ENCODE results near the gene ART3.
"Not testable (repeated sequence)": the region's sequence is repeated elsewhere in the genome, so short reads cannot be mapped to it uniquely, and the experiment has no call there.

Gene ART3

GRCh38 chr4:76074468-76074867 lies at the start of gene ART3:
TSS of gene ART3 (plus strand) at chr4:76074709. CDS start at chr4:76075890, 1,181 bp downstream.
- no peak within 1 kb of the TSS for H3K4me3 ChIP-seq (ENCODE audit: low read depth, low read length)
- no peaks in the 10 kb centered on the region for H3K36me3 ChIP-seq (ENCODE audit: control insufficient read depth, insufficient read depth, low read length)
- H3K27me3 ChIP-seq (ENCODE audit: control insufficient read depth, insufficient read depth, low read length), result no peaks in the 10 kb centered on the region
- H3K4me1 ChIP-seq (ENCODE audit: control insufficient read depth, insufficient read depth, low read length), result peaks cover 12% of the 10 kb centered on the region
- no peak within 1 kb of the TSS for H3K9ac ChIP-seq (ENCODE audit: low read depth, low read length)
- no peaks in the 10 kb centered on the region for H3K9me3 ChIP-seq (ENCODE audit: control insufficient read depth, insufficient read depth, low read length)

GRCh38 chr4:76028350-76028765 lies 46.2 kb upstream of the ART3 start:
- Histone ChIP-seq H3K9me3 (ENCODE audit: control insufficient read depth, insufficient read depth, low read length) (no peaks in the 10 kb centered on the region), H3K4me3 (ENCODE audit: low read depth, low read length) (no peak overlapping the region), H3K9ac (ENCODE audit: low read depth, low read length) (no peak overlapping the region), H3K36me3 (ENCODE audit: control insufficient read depth, insufficient read depth, low read length) (no peaks in the 10 kb centered on the region), H3K27me3 (ENCODE audit: control insufficient read depth, insufficient read depth, low read length) (no peaks in the 10 kb centered on the region), H3K4me1 (ENCODE audit: control insufficient read depth, insufficient read depth, low read length) (no peaks in the 10 kb centered on the region)

DNA sequence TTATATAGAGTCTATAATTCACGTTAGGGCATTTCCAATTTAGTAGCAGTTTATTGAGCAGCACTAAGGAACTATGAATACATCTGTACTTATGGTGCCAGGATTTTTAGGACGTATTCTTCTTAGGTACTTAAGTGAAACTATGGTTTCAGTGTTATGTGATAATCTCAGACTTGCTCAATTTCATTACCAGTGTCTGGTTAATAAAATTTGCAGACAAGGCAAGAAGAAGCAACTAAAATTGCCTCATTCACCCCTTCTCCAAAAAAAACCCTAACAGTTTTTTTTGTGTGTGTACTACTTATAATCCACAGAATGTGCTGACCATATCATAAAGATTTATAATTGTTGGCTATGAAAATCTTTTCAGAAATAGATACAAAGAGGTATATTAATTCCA lies 45.2 kb upstream of the ART3 start:
- Histone ChIP-seq H3K27me3 (ENCODE audit: control insufficient read depth, insufficient read depth, low read length) (no peaks in the 10 kb centered on the region), H3K9me3 (ENCODE audit: control insufficient read depth, insufficient read depth, low read length) (no peaks in the 10 kb centered on the region), H3K36me3 (ENCODE audit: control insufficient read depth, insufficient read depth, low read length) (no peaks in the 10 kb centered on the region), H3K4me1 (ENCODE audit: control insufficient read depth, insufficient read depth, low read length) (no peaks in the 10 kb centered on the region), H3K4me3 (ENCODE audit: low read depth, low read length) (no peak overlapping the region), H3K9ac (ENCODE audit: low read depth, low read length) (no peak overlapping the region)

DNA sequence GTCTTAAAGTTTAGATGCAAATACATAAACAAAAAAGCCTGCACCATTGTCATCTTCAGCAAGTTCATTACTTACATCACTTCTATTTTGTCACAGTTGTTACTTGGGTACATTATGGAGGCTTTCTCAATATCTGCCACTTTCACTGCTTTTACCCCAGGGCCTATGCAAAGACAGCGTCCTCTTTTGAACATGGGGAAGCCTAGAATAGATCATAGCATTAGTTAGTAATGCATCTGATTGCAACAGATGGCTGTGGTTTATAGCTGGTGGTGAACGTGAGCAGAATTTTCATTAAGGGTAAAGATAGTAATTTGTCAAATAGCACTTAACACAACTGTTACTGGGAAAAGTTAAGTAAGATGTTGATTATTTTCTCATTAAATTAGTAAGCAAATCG lies 39.4 kb upstream of the ART3 start:
- Histone ChIP-seq H3K36me3 (ENCODE audit: control insufficient read depth, insufficient read depth, low read length) (no peaks in the 10 kb centered on the region), H3K4me3 (ENCODE audit: low read depth, low read length) (no peak overlapping the region), H3K4me1 (ENCODE audit: control insufficient read depth, insufficient read depth, low read length) (no peaks in the 10 kb centered on the region), H3K9ac (ENCODE audit: low read depth, low read length) (no peak overlapping the region), H3K27me3 (ENCODE audit: control insufficient read depth, insufficient read depth, low read length) (no peaks in the 10 kb centered on the region), H3K9me3 (ENCODE audit: control insufficient read depth, insufficient read depth, low read length) (no peaks in the 10 kb centered on the region)

GRCh38 chr4:76035799-76036380 lies 38.6 kb upstream of the ART3 start, which contains the start of gene CXCL11:
TSS of gene CXCL11 (minus strand) at chr4:76036070. CDS start at chr4:76035987, 83 bp downstream.
- Histone ChIP-seq H3K9ac (ENCODE audit: low read depth, low read length) (no peak within 1 kb of the TSS), H3K9me3 (ENCODE audit: control insufficient read depth, insufficient read depth, low read length) (no peaks in the 10 kb centered on the region), H3K4me1 (ENCODE audit: control insufficient read depth, insufficient read depth, low read length) (no peaks in the 10 kb centered on the region), H3K4me3 (ENCODE audit: low read depth, low read length) (no peak within 1 kb of the TSS), H3K27me3 (ENCODE audit: control insufficient read depth, insufficient read depth, low read length) (no peaks in the 10 kb centered on the region), H3K36me3 (ENCODE audit: control insufficient read depth, insufficient read depth, low read length) (no peaks in the 10 kb centered on the region)

DNA sequence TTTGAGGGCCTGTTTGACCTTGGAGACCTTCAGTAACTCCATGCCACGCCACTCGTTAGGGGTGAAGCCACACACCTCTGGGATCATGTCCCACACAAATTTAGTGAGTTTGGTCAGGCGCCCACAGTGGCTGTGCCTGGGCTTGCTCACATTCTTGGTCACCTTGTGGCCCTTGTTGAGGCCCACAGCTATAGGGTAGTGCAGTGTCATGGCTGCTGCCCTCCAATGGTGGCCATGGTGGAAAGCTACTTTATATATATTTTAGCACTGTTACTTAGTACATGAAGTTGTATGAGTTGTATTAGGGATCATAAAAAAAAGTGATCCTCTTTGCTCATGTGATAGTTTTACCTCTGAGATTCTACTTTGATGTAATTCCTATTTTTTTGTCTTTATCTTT lies 37.7 kb upstream of the ART3 start:
- no peaks in the 10 kb centered on the region for H3K4me1 ChIP-seq (ENCODE audit: control insufficient read depth, insufficient read depth, low read length)
- no peaks in the 10 kb centered on the region for H3K9me3 ChIP-seq (ENCODE audit: control insufficient read depth, insufficient read depth, low read length)
- no peak overlapping the region for H3K9ac ChIP-seq (ENCODE audit: low read depth, low read length)
- no peak overlapping the region for H3K4me3 ChIP-seq (ENCODE audit: low read depth, low read length)
- no peaks in the 10 kb centered on the region for H3K27me3 ChIP-seq (ENCODE audit: control insufficient read depth, insufficient read depth, low read length)
- H3K36me3 ChIP-seq (ENCODE audit: control insufficient read depth, insufficient read depth, low read length), result no peaks in the 10 kb centered on the region

GRCh38 chr4:76042241-76042998 lies 32.1 kb upstream of the ART3 start:
- H3K36me3 ChIP-seq (ENCODE audit: control insufficient read depth, insufficient read depth, low read length), result not testable (repeated sequence)

DNA sequence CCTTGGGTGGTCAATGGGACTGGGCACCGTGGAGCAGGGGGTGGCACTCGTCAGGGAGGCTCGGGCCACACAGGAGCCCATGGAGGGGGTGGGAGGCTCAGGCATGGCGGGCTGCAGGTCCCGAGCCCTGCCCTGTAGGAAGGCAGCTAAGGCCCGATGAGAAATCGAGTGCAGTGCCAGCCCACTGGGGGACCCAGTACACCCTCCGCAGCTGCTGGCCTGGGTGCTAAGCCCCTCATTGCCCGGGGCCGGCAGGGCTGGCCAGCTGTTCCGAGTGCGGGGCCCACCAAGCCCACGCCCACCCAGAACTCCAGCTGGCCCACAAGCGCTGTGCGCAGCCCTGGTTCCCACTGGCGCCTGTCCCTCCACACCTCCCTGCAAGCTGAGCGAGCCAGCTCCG lies 31.2 kb upstream of the ART3 start:
- H3K4me1 ChIP-seq (ENCODE audit: control insufficient read depth, insufficient read depth, low read length); H3K4me3 ChIP-seq (ENCODE audit: low read depth, low read length); H3K36me3 ChIP-seq (ENCODE audit: control insufficient read depth, insufficient read depth, low read length); H3K9me3 ChIP-seq (ENCODE audit: control insufficient read depth, insufficient read depth, low read length); H3K9ac ChIP-seq (ENCODE audit: low read depth, low read length); H3K27me3 ChIP-seq (ENCODE audit: control insufficient read depth, insufficient read depth, low read length): not testable (repeated sequence)

More at GRCh38 chr4:76042241-76042998, 32.1 kb upstream of the ART3 start:
- H3K4me3 ChIP-seq (ENCODE audit: low read depth, low read length); H3K4me1 ChIP-seq (ENCODE audit: control insufficient read depth, insufficient read depth, low read length); H3K9ac ChIP-seq (ENCODE audit: low read depth, low read length); H3K27me3 ChIP-seq (ENCODE audit: control insufficient read depth, insufficient read depth, low read length); H3K9me3 ChIP-seq (ENCODE audit: control insufficient read depth, insufficient read depth, low read length): not testable (repeated sequence)

DNA sequence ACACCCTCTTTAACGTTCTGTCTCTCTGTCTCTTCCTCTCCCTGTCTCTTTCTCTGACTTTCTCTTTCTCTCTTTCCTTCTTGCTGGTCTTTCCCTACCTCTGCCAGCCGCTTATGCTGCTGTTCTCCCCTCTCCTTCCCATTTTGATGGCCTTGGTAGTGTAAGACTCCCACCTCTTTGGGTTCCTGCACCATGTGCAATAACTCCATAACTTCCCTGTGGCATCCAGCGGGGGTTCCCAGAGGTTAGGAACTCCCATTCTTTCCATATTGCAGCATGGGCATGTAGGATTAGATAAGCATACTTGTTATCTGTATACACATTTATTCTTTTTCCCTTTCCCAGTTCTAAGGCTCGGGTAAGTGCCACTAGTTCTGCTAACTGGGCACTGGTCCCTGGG lies 29.8 kb upstream of the ART3 start:
- H3K4me1 ChIP-seq (ENCODE audit: control insufficient read depth, insufficient read depth, low read length); H3K36me3 ChIP-seq (ENCODE audit: control insufficient read depth, insufficient read depth, low read length): not testable (repeated sequence)

DNA sequence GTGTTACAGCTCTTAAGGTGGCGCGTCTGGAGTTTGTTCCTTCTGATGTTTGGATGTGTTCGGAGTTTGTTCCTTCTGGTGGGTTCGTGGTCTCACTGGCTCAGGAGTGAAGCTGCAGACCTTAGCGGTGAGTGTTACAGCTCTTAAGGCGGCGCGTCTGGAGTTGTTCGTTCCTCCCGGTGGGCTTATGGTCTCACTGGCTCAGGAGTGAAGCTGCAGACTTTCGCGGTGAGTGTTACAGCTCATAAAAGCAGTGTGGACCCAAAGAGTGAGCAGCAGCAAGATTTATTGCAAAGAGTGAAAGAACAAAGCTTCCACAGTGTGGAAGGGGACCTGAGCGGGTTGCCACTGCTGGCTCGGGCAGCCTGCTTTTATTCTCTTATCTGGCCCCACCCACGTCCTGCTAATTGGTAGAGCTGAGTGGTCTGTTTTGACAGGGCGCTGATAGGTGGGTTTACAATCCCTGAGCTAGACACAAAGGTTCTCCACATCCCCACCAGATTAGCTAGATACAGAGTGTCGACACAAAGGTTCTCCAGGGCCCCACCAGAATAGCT lies 24.6 kb upstream of the ART3 start:
- not testable (repeated sequence) for H3K4me1 ChIP-seq (ENCODE audit: control insufficient read depth, insufficient read depth, low read length); H3K9ac ChIP-seq (ENCODE audit: low read depth, low read length)

More for the DNA sequence above, 29.8 kb upstream of the ART3 start:
- not testable (repeated sequence) for H3K9me3 ChIP-seq (ENCODE audit: control insufficient read depth, insufficient read depth, low read length); H3K27me3 ChIP-seq (ENCODE audit: control insufficient read depth, insufficient read depth, low read length); H3K4me3 ChIP-seq (ENCODE audit: low read depth, low read length); H3K9ac ChIP-seq (ENCODE audit: low read depth, low read length)

DNA sequence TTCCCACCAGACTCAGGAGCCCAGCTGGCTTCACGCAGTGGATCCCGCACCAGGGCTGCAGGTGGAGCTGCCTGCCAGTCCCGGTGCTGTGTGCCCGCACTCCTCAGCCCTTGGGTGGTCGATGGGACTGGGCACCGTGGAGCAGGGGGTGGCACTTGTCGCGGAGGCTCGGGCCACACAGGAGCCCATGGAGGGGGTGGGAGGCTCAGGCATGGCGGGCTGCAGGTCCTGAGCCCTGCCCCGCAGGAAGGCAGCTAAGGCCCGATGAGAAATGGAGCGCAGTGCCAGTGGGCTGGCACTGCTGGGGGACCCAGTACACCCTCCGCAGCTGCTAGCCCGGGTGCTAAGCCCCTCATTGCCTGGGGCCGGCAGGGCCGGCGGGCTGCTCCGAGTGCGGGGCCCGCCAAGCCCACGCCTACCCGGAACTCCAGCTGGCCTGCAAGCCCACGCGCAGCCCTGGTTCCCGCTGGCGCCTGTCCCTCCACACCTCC lies 23.9 kb upstream of the ART3 start:
- H3K9me3 ChIP-seq (ENCODE audit: control insufficient read depth, insufficient read depth, low read length); H3K4me3 ChIP-seq (ENCODE audit: low read depth, low read length); H3K36me3 ChIP-seq (ENCODE audit: control insufficient read depth, insufficient read depth, low read length); H3K4me1 ChIP-seq (ENCODE audit: control insufficient read depth, insufficient read depth, low read length); H3K27me3 ChIP-seq (ENCODE audit: control insufficient read depth, insufficient read depth, low read length); H3K9ac ChIP-seq (ENCODE audit: low read depth, low read length): not testable (repeated sequence)

More for the DNA sequence above, 24.6 kb upstream of the ART3 start:
- not testable (repeated sequence) for H3K9me3 ChIP-seq (ENCODE audit: control insufficient read depth, insufficient read depth, low read length); H3K36me3 ChIP-seq (ENCODE audit: control insufficient read depth, insufficient read depth, low read length); H3K27me3 ChIP-seq (ENCODE audit: control insufficient read depth, insufficient read depth, low read length)
- H3K4me3 ChIP-seq (ENCODE audit: low read depth, low read length), result peak overlapping the region; percentile 8

DNA sequence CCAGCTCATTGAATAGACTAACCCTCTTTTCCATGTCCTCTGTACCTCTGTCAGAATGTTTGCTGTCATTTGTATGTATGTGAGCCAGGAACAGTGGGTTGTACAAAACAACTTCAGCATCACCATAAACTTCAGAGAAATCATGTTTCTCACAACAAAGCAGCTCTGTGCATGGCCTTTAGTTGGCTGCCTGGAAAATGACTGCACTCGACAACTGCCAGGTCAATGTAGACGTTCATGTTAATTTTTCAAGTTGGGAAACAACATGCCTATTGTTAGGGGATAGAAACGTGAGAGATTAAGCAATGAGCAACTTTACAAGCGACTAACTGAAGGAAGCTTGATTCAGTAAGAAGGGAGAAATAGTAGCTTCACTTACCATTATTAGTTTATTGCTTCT lies 20.8 kb upstream of the ART3 start:
- Histone ChIP-seq H3K4me1 (ENCODE audit: control insufficient read depth, insufficient read depth, low read length) (peaks cover 20% of the 10 kb centered on the region), H3K27me3 (ENCODE audit: control insufficient read depth, insufficient read depth, low read length) (no peaks in the 10 kb centered on the region), H3K9me3 (ENCODE audit: control insufficient read depth, insufficient read depth, low read length) (no peaks in the 10 kb centered on the region), H3K9ac (ENCODE audit: low read depth, low read length) (no peak overlapping the region), H3K36me3 (ENCODE audit: control insufficient read depth, insufficient read depth, low read length) (no peaks in the 10 kb centered on the region), H3K4me3 (ENCODE audit: low read depth, low read length) (no peak overlapping the region)
